ENCODE data around the gene NTSR1. TPM values are rescaled to one million over a fixed set of nuclear protein-coding genes. Genes with fewer than 3 reads are reported as not detected.

Gene NTSR1
- total and polyA plus RNA-seq, 2 experiments from 2014 or later: not detected

- DNase-seq: peak; percentile 72
- no peak for TF ChIP-seq EZH2phosphoT487 (IDR thresholded peaks at IDR 0.05; ENCODE audit: insufficient read depth, low read depth)
- no peak for TF ChIP-seq EZH2 (IDR thresholded peaks at IDR 0.05; ENCODE audit: insufficient read depth, poor library complexity, severe bottlenecking)
- Histone ChIP-seq H3K79me2 (ENCODE audit: insufficient read depth) (peaks cover 40% of the 10 kb centered on the region), H3K9me3 (ENCODE audit: low read depth) (no peaks in the 10 kb centered on the region), H3K9me2 (ENCODE audit: insufficient read depth) (no peaks in the 10 kb centered on the region), H3K36me3 (ENCODE audit: low read depth) (peaks cover 9% of the 10 kb centered on the region; the same call in 1 of the 2 replicates), H3K4me3 (no peak overlapping the region), H3K4me1 (ENCODE audit: insufficient read depth) (peaks cover 14% of the 10 kb centered on the region), H3K27ac (no peak overlapping the region), H3K9ac (no peak overlapping the region), H2AFZ (no peak overlapping the region), H3K4me2 (ENCODE audit: unreplicated experiment) (no peak overlapping the region), H4K20me1 (ENCODE audit: insufficient read depth) (no peaks in the 10 kb centered on the region), H3F3A (ENCODE audit: insufficient read depth) (peaks cover 6% of the 10 kb centered on the region; the same call in 1 of the 2 replicates), H3K27me3 (replicated peaks; ENCODE audit: insufficient read depth) (no peaks in the 10 kb centered on the region)
- 40 to 43% methylated on average over 20 to 21 of the region's 21 CpGs for WGBS, 2 experiments (ENCODE audit: low coverage in 1 of 2, low lambda C conversion rate in 2 of 2, missing lambda C conversion rate in 2 of 2)
- in situ Hi-C loops (cut with MboI): no loop called here
These were observed 99.7 kb downstream of the NTSR1 start for GRCh38 chr20:62808211-62808865.

DNA sequence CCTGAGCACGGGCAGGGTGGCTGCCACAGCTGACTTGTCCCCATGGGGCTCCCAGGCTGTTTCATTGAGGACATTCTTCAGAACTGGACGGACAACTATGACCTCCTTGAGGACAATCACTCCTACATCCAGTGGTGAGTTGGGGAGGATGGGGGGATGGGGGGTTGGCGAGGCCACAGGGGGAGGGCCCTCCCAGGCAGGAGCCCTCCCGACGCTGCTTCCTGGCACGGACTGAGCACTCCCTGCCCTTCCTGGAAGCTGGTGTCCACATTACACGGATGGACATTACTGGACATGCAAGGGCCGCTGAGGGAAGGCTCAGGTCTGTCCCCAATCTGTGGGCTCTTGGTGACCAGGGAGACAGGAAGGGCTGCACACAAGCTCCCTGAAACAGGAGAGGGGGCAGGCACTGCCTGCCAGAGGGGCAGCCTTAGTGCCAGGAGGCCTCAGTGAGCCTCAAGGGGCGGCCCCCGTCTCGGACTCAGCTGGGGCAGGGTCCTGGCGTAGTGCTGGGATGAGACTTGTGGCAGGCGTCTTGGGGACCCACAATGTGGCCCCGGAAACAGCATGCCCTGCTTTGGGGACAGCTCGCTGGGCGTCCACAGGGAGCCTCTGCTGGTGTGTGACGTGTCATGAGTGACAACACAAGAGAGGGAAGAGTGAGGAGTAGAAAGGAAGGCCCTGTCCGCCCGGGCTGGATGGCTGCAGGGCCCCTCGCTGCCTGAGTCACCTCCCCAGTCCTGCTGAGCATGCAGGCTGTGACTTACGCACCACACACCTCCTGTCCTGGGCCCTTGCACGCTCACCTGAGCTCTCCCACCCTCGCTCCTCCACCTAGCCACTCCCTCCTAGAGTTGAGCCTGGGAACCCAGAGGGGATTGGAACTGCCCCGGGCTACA is 101.1 kb downstream of the NTSR1 start:
- in situ Hi-C loops (cut with MboI): no loop called here
- Histone ChIP-seq H2AFZ (no peak overlapping the region), H3K4me1 (ENCODE audit: insufficient read depth) (peaks cover 14% of the 10 kb centered on the region), H3K36me3 (ENCODE audit: low read depth) (peaks cover 9% of the 10 kb centered on the region; the same call in 1 of the 2 replicates), H3K27ac (no peak overlapping the region), H4K20me1 (ENCODE audit: insufficient read depth) (no peaks in the 10 kb centered on the region), H3K4me3 (no peak overlapping the region), H3K9me2 (ENCODE audit: insufficient read depth) (no peaks in the 10 kb centered on the region), H3K79me2 (ENCODE audit: insufficient read depth) (peaks cover 40% of the 10 kb centered on the region), H3K9me3 (ENCODE audit: low read depth) (no peaks in the 10 kb centered on the region), H3F3A (ENCODE audit: insufficient read depth) (no peaks in the 10 kb centered on the region), H3K9ac (no peak overlapping the region), H3K27me3 (replicated peaks; ENCODE audit: insufficient read depth) (no peaks in the 10 kb centered on the region), H3K4me2 (ENCODE audit: unreplicated experiment) (no peak overlapping the region)
- DNase-seq: no peak
- WGBS, 2 experiments (ENCODE audit: low coverage in 1 of 2, low lambda C conversion rate in 2 of 2, missing lambda C conversion rate in 2 of 2): 94% methylated on average over 24 of the region's 24 CpGs
- TF ChIP-seq EZH2phosphoT487 (IDR thresholded peaks at IDR 0.05; ENCODE audit: insufficient read depth, low read depth) (no peak), EZH2 (IDR thresholded peaks at IDR 0.05; ENCODE audit: insufficient read depth, poor library complexity, severe bottlenecking) (no peak)

- H3K4me2 ChIP-seq (ENCODE audit: unreplicated experiment): no peak overlapping the region
- no peaks in the 10 kb centered on the region for H3F3A ChIP-seq (ENCODE audit: insufficient read depth)
- peaks cover 29% of the 10 kb centered on the region for H3K79me2 ChIP-seq (ENCODE audit: insufficient read depth)
- peaks cover 9% of the 10 kb centered on the region; the same call in 1 of the 2 replicates for H3K27me3 ChIP-seq (replicated peaks; ENCODE audit: insufficient read depth)
- H3K9me3 ChIP-seq (ENCODE audit: low read depth): no peaks in the 10 kb centered on the region
- no peaks in the 10 kb centered on the region for H3K9me2 ChIP-seq (ENCODE audit: insufficient read depth)
- H3K4me1 ChIP-seq (ENCODE audit: insufficient read depth): peaks cover 9% of the 10 kb centered on the region
- peaks cover 9% of the 10 kb centered on the region; the same call in 1 of the 2 replicates for H3K36me3 ChIP-seq (ENCODE audit: low read depth)
- TF ChIP-seq EZH2phosphoT487 (IDR thresholded peaks at IDR 0.05; ENCODE audit: insufficient read depth, low read depth) (no peak), EZH2 (IDR thresholded peaks at IDR 0.05; ENCODE audit: insufficient read depth, poor library complexity, severe bottlenecking) (no peak)
- no peak overlapping the region for H3K27ac ChIP-seq
- H4K20me1 ChIP-seq (ENCODE audit: insufficient read depth): no peaks in the 10 kb centered on the region
- DNase-seq: no peak
- H3K9ac ChIP-seq: no peak overlapping the region
- H3K4me3 ChIP-seq: no peak overlapping the region
- in situ Hi-C loops (cut with MboI): no loop called here
- no peak overlapping the region for H2AFZ ChIP-seq
- 92 to 93% methylated on average over 20 to 21 of the region's 21 CpGs for WGBS, 2 experiments (ENCODE audit: low coverage in 1 of 2, low lambda C conversion rate in 2 of 2, missing lambda C conversion rate in 2 of 2)
These were observed 102.7 kb downstream of the NTSR1 start for GRCh38 chr20:62811320-62811719.

DNA sequence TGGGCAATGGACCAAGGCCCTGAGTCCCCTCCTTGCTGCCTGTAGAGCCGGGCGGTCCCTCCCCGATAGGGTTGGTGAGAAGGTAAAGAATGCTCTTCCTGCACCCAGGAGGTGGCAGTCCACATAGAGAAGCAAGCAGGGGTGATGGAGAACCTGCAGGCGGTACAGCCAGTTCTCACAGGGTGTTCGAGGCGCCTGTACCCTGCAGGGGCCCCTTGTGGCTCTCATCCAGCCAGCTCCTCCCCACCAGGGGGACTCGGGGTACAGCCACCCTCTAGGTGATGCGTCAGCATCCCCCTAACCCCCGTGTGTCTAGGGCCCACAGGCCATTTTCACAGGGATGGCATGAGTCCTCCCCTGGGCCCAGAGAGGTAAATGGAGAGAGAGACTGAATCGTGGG is 103.1 kb downstream of the NTSR1 start:
- Histone ChIP-seq H3K9ac (no peak overlapping the region), H3K36me3 (ENCODE audit: low read depth) (peaks cover 9% of the 10 kb centered on the region; the same call in 1 of the 2 replicates), H3K9me2 (ENCODE audit: insufficient read depth) (no peaks in the 10 kb centered on the region), H4K20me1 (ENCODE audit: insufficient read depth) (no peaks in the 10 kb centered on the region), H3K27me3 (replicated peaks; ENCODE audit: insufficient read depth) (peaks cover 11% of the 10 kb centered on the region; the same call in 1 of the 2 replicates), H3K4me1 (ENCODE audit: insufficient read depth) (peaks cover 5% of the 10 kb centered on the region), H3K79me2 (ENCODE audit: insufficient read depth) (peaks cover 25% of the 10 kb centered on the region), H3K27ac (no peak overlapping the region), H3F3A (ENCODE audit: insufficient read depth) (no peaks in the 10 kb centered on the region), H3K9me3 (ENCODE audit: low read depth) (no peaks in the 10 kb centered on the region), H2AFZ (no peak overlapping the region), H3K4me3 (no peak overlapping the region), H3K4me2 (ENCODE audit: unreplicated experiment) (no peak overlapping the region)
- TF ChIP-seq EZH2phosphoT487 (IDR thresholded peaks at IDR 0.05; ENCODE audit: insufficient read depth, low read depth): no peak
- TF ChIP-seq EZH2 (IDR thresholded peaks at IDR 0.05; ENCODE audit: insufficient read depth, poor library complexity, severe bottlenecking): no peak
- in situ Hi-C loops (cut with MboI): no loop called here
- DNase-seq: no peak
- WGBS, 2 experiments (ENCODE audit: low coverage in 1 of 2, low lambda C conversion rate in 2 of 2, missing lambda C conversion rate in 2 of 2): 82% methylated on average over 10 of the region's 10 CpGs

Other genes with a start within 250 kb of the NTSR1 start
- not detected in 2 replicates for gene GATA5, start 232.8 kb upstream of the NTSR1 start, total RNA-seq (2014; rRNA removed; shearing (Covaris generic))
- gene GATA5, start 232.8 kb upstream of the NTSR1 start, polyA plus RNA-seq (2016; fragmentation: Nextera tagmentation; extraction: Ambion mirVana): not detected in 2 replicates
- gene SLCO4A1, start 66.3 kb upstream of the NTSR1 start, total RNA-seq (2014; rRNA removed; shearing (Covaris generic)): 0.22 TPM in 1 of 2 replicates, not detected in the other
- 0.10 and 0.43 TPM in 2 replicates for gene SLCO4A1, start 66.3 kb upstream of the NTSR1 start, polyA plus RNA-seq (2016; fragmentation: Nextera tagmentation; extraction: Ambion mirVana)
- 15.7 and 17.7 TPM in 2 replicates for gene MRGBP, start 87.6 kb downstream of the NTSR1 start, total RNA-seq (2014; rRNA removed; shearing (Covaris generic))
- gene MRGBP, start 87.6 kb downstream of the NTSR1 start, polyA plus RNA-seq (2016; fragmentation: Nextera tagmentation; extraction: Ambion mirVana): 18.7 and 19.8 TPM in 2 replicates
- 42.4 and 52.2 TPM in 2 replicates for gene OGFR, start 96.0 kb downstream of the NTSR1 start, total RNA-seq (2014; rRNA removed; shearing (Covaris generic))
- 9.7 and 9.9 TPM in 2 replicates for gene OGFR, start 96.0 kb downstream of the NTSR1 start, polyA plus RNA-seq (2016; fragmentation: Nextera tagmentation; extraction: Ambion mirVana)
- not detected in 2 replicates for gene COL9A3, start 108.2 kb downstream of the NTSR1 start, total RNA-seq (2014; rRNA removed; shearing (Covaris generic))
- 0.25 TPM in 1 of 2 replicates, not detected in the other for gene COL9A3, start 108.2 kb downstream of the NTSR1 start, polyA plus RNA-seq (2016; fragmentation: Nextera tagmentation; extraction: Ambion mirVana)
- gene TCFL5, start 153.0 kb downstream of the NTSR1 start, total RNA-seq (2014; rRNA removed; shearing (Covaris generic)): 17.5 and 18.5 TPM in 2 replicates
- 1.2 and 1.7 TPM in 2 replicates for gene TCFL5, start 153.0 kb downstream of the NTSR1 start, polyA plus RNA-seq (2016; fragmentation: Nextera tagmentation; extraction: Ambion mirVana)
- gene DIDO1, start 217.7 kb downstream of the NTSR1 start, total RNA-seq (2014; rRNA removed; shearing (Covaris generic)): 28.6 and 37.1 TPM in 2 replicates
- 15.5 and 16.2 TPM in 2 replicates for gene DIDO1, start 217.7 kb downstream of the NTSR1 start, polyA plus RNA-seq (2016; fragmentation: Nextera tagmentation; extraction: Ambion mirVana)
- 29.1 and 31.0 TPM in 2 replicates for gene GID8, start 229.3 kb downstream of the NTSR1 start, total RNA-seq (2014; rRNA removed; shearing (Covaris generic))
- 17.5 and 17.6 TPM in 2 replicates for gene GID8, start 229.3 kb downstream of the NTSR1 start, polyA plus RNA-seq (2016; fragmentation: Nextera tagmentation; extraction: Ambion mirVana)
- gene SLC17A9, start 243.9 kb downstream of the NTSR1 start, total RNA-seq (2014; rRNA removed; shearing (Covaris generic)): 11.1 and 19.5 TPM in 2 replicates
- 17.7 and 23.2 TPM in 2 replicates for gene SLC17A9, start 243.9 kb downstream of the NTSR1 start, polyA plus RNA-seq (2016; fragmentation: Nextera tagmentation; extraction: Ambion mirVana)